H1 (cell line): Measurements from ENCODE around the gene ARHGAP25. TPM values are rescaled to one million over a fixed set of nuclear protein-coding genes. Genes with fewer than 3 reads are reported as not detected.

Experiments used
- ASH2L ChIP-seq: fragments of 200-600, 300-600 bp; sonication (generic); IDR thresholded peaks from one replicate; pipeline ENCODE4 v1.7.1; 2017; ENCODE audit warnings: low read length
- ATF2 ChIP-seq: IDR thresholded peaks from 2 replicates; pipeline ENCODE4 v1.6.1; 2012; ENCODE audit warnings: low read length, inconsistent platforms
- CTBP2 ChIP-seq: IDR thresholded peaks from 2 replicates; pipeline ENCODE4 v1.7.0; 2011; ENCODE audit warnings: borderline replicate concordance, mild to moderate bottlenecking, moderate library complexity, mixed read lengths, low read length; ENCODE audit not compliant: insufficient read depth, insufficient read length
- EZH2 ChIP-seq: fragments of 200-600 bp; sonication (generic); IDR thresholded peaks from 2 replicates; pipeline ENCODE4 v1.7.1; 2012; ENCODE audit warnings: low read depth, mild to moderate bottlenecking, moderate library complexity, low read length, inconsistent platforms; ENCODE audit not compliant: severe bottlenecking
- JUN ChIP-seq: IDR thresholded peaks from 2 replicates; pipeline ENCODE4 v1.6.1; 2011; ENCODE audit warnings: low read depth, mild to moderate bottlenecking, improper control_type of control experiment, low read length
- SIRT6 ChIP-seq: IDR thresholded peaks from one replicate; pipeline ENCODE4 v1.7.1; 2012; ENCODE audit warnings: low read length, inconsistent platforms
- polyA plus RNA-seq, 7 experiments: library from polyadenylated mRNA; depleted of rRNA in 3 of 7; stranded (reverse) in 5 of 7; unstranded in 2 of 7; fragments of >200 nt in 5 of 7; fragments of 200-250 nt in 2 of 7; gene quantifications; 1 replicate in 5 of 7; 2 replicates in 1 of 7; 4 replicates in 1 of 7; pipeline versions ENCODE4 v1.2.1 to v1.2.3, GENCODE V29; 2011 to 2013; ENCODE audit warnings: missing spikeins in 2 of 7, mixed read lengths in 2 of 7
- total RNA-seq: library from RNA; stranded (reverse); fragmentation: NEBNext Ultra II Directional; extraction: Animal tissue kit (Norgen Biotek cat#: 25700); gene quantifications from 2 replicates; pipeline ENCODE4 v1.2.1, GENCODE V29; 2021

Gene ARHGAP25
- total and polyA plus RNA-seq, 2 of the 8 experiments (the other 6 are each of a cell fraction or from before 2014, with no cell fraction given): 1.00 to 1.2 TPM

- TF ChIP-seq ATF2: no peak
- TF ChIP-seq EZH2: no peak
- no peak for TF ChIP-seq ASH2L
- TF ChIP-seq SIRT6: no peak
- no peak for TF ChIP-seq JUN
- TF ChIP-seq CTBP2: no peak
Observed at GRCh38 chr2:68717305-68717661, 17.3 kb upstream of the ARHGAP25 start (continued).
